ENCODE measurements around the gene KPNA3. TPM values are rescaled to one million over a fixed set of nuclear protein-coding genes. Genes with fewer than 3 reads are reported as not detected.

Gene KPNA3
- total RNA-seq, 4 donors from 2014 or later, result 23.1 to 29.2 (median 24.9) TPM

DNA sequence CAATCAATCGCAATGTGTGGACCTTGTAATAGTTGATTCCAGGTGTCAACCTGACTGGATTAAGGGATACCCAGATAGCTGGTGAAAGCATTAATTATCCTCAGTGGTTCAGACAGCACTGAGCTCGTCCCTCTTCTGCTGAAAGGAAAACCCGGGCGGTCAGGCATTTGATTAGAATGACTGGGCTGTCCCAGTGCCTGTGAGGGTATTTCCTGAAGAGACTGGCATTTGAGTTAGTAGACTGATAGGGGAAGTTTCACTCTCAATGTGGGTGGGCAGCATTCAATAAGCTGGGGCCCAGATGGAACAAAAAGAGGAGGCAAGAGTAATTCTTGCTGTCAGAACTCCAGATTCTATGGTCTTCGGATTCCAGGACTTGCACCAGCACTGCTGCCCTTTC, 31.9 kb downstream of the KPNA3 start:
- Histone ChIP-seq H3K36me3 (no peaks in the 10 kb centered on the region), H3K4me1 (no peaks in the 10 kb centered on the region), H3K4me3 (no peak overlapping the region), H3K9me3 (no peaks in the 10 kb centered on the region), H3K27me3 (no peaks in the 10 kb centered on the region), H3K27ac (no peak overlapping the region)
- TF ChIP-seq CTCF (IDR thresholded peaks at IDR 0.05), result no peak
- no peak for TF ChIP-seq EP300 (IDR thresholded peaks at IDR 0.05; ENCODE audit: low read depth)
- no peak for TF ChIP-seq POLR2A (IDR thresholded peaks at IDR 0.05)
- no peak for TF ChIP-seq POLR2AphosphoS5 (IDR thresholded peaks at IDR 0.05)
- no peak for DNase-seq
- WGBS, 2 donors (ENCODE audit: low coverage in 1 of 2), result 73 to 76% methylated on average over 4 to 5 of the region's 5 CpGs
- intact Hi-C loops (cut with DNase I; ENCODE audit: low total_unique reads), result no loop called here
- in situ Hi-C loops (cut with MboI; ENCODE audit: low pct_ligation_motif_present in 1 of 4, low pct_unique_long_range_greater_than_20kb in 1 of 4, low sequenced_read_pairs in 3 of 4), result no loop called here

- Histone ChIP-seq H3K27me3 (no peaks in the 10 kb centered on the region), H3K4me3 (no peak overlapping the region), H3K27ac (no peak overlapping the region), H3K9me3 (no peaks in the 10 kb centered on the region), H3K36me3 (no peaks in the 10 kb centered on the region), H3K4me1 (no peaks in the 10 kb centered on the region)
- WGBS, 2 donors (ENCODE audit: low coverage in 1 of 2), result 59 to 69% methylated on average over 3 of the region's 3 CpGs
- intact Hi-C loops (cut with DNase I; ENCODE audit: low total_unique reads), result no loop called here
- no peak for DNase-seq
- in situ Hi-C loops (cut with MboI; ENCODE audit: low pct_ligation_motif_present in 1 of 4, low pct_unique_long_range_greater_than_20kb in 1 of 4, low sequenced_read_pairs in 3 of 4), result no loop called here
- TF ChIP-seq POLR2AphosphoS5 (IDR thresholded peaks at IDR 0.05), result no peak
- TF ChIP-seq POLR2A (IDR thresholded peaks at IDR 0.05), result no peak
- TF ChIP-seq EP300 (IDR thresholded peaks at IDR 0.05; ENCODE audit: low read depth), result no peak
- TF ChIP-seq CTCF (IDR thresholded peaks at IDR 0.05), result no peak
These were observed 33.0 kb downstream of the KPNA3 start for GRCh38 chr13:49759503-49759902.

- H3K27ac ChIP-seq, result no peak overlapping the region
- no peaks in the 10 kb centered on the region for H3K9me3 ChIP-seq
- no peaks in the 10 kb centered on the region for H3K4me1 ChIP-seq
- H3K36me3 ChIP-seq, result no peaks in the 10 kb centered on the region
- no peak for DNase-seq
- no peak for TF ChIP-seq CTCF (IDR thresholded peaks at IDR 0.05)
- no peak for TF ChIP-seq POLR2AphosphoS5 (IDR thresholded peaks at IDR 0.05)
- TF ChIP-seq EP300 (IDR thresholded peaks at IDR 0.05; ENCODE audit: low read depth), result no peak
- no peak for TF ChIP-seq POLR2A (IDR thresholded peaks at IDR 0.05)
- no peak overlapping the region for H3K4me3 ChIP-seq
- 66 to 80% methylated on average over 2 of the region's 2 CpGs for WGBS, 2 donors (ENCODE audit: low coverage in 1 of 2)
- intact Hi-C loops (cut with DNase I; ENCODE audit: low total_unique reads), result no loop called here
- in situ Hi-C loops (cut with MboI; ENCODE audit: low pct_ligation_motif_present in 1 of 4, low pct_unique_long_range_greater_than_20kb in 1 of 4, low sequenced_read_pairs in 3 of 4), result no loop called here
- no peaks in the 10 kb centered on the region for H3K27me3 ChIP-seq
These were observed 36.2 kb downstream of the KPNA3 start for GRCh38 chr13:49756263-49756662.

DNA sequence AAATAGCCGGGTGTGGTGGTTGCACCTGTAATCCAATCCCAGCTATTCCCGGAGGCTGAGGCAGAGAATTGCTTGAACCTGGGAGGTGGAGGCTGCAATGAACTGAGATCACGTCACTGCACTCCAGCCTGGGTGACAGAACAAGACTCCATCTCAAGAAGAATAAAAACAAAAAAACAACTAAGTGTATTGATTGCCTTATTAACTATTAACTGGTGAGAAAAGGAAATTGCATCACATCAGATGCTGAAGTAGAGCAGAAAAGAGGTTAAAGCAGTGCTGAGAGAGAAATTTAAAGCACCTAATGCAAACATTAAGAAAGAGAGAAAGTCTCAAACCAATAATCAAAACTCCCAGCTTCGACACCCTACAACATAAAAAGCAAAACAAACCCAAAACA, 38.3 kb downstream of the KPNA3 start:
- H3K36me3 ChIP-seq, result no peaks in the 10 kb centered on the region
- intact Hi-C loops (cut with DNase I; ENCODE audit: low total_unique reads), result no loop called here
- TF ChIP-seq POLR2A (IDR thresholded peaks at IDR 0.05) (no peak), EP300 (IDR thresholded peaks at IDR 0.05; ENCODE audit: low read depth) (no peak), POLR2AphosphoS5 (IDR thresholded peaks at IDR 0.05) (no peak), CTCF (IDR thresholded peaks at IDR 0.05) (no peak)
- no peak overlapping the region for H3K4me3 ChIP-seq
- H3K4me1 ChIP-seq, result no peaks in the 10 kb centered on the region
- no peak overlapping the region for H3K27ac ChIP-seq
- DNase-seq, result no peak
- 95 to 97% methylated on average over 4 of the region's 4 CpGs for WGBS, 2 donors (ENCODE audit: low coverage in 1 of 2)
- H3K9me3 ChIP-seq, result no peaks in the 10 kb centered on the region
- H3K27me3 ChIP-seq, result no peaks in the 10 kb centered on the region
- in situ Hi-C loops (cut with MboI; ENCODE audit: low pct_ligation_motif_present in 1 of 4, low pct_unique_long_range_greater_than_20kb in 1 of 4, low sequenced_read_pairs in 3 of 4), result no loop called here
